Measurements from ENCODE around the gene LIX1. TPM values are rescaled to one million over a fixed set of nuclear protein-coding genes. Genes with fewer than 3 reads are reported as not detected.

The LIX1 gene
- total RNA-seq, 1 donor from 2014 or later = not detected

GRCh38 chr5:97112230-97112629 lies 30.2 kb downstream of the LIX1 start:
- Histone ChIP-seq H3K4me3 (no peak overlapping the region), H3K27me3 (no peaks in the 10 kb centered on the region), H3K4me1 (no peaks in the 10 kb centered on the region), H3K36me3 (no peaks in the 10 kb centered on the region), H3K9me3 (no peaks in the 10 kb centered on the region), H3K27ac (no peak overlapping the region)
- TF ChIP-seq, protein P1, sequence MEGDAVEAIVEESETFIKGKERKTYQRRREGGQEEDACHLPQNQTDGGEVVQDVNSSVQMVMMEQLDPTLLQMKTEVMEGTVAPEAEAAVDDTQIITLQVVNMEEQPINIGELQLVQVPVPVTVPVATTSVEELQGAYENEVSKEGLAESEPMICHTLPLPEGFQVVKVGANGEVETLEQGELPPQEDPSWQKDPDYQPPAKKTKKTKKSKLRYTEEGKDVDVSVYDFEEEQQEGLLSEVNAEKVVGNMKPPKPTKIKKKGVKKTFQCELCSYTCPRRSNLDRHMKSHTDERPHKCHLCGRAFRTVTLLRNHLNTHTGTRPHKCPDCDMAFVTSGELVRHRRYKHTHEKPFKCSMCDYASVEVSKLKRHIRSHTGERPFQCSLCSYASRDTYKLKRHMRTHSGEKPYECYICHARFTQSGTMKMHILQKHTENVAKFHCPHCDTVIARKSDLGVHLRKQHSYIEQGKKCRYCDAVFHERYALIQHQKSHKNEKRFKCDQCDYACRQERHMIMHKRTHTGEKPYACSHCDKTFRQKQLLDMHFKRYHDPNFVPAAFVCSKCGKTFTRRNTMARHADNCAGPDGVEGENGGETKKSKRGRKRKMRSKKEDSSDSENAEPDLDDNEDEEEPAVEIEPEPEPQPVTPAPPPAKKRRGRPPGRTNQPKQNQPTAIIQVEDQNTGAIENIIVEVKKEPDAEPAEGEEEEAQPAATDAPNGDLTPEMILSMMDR (IDR thresholded peaks at IDR 0.05) = no peak
- DNase-seq (ENCODE audit: low spot score in 2 of 2) = no peak
- intact Hi-C loops (cut with DNase I) = no loop called here

GRCh38 chr5:97111616-97112015 lies 30.8 kb downstream of the LIX1 start:
- Histone ChIP-seq H3K4me1 (no peaks in the 10 kb centered on the region), H3K36me3 (no peaks in the 10 kb centered on the region), H3K9me3 (no peaks in the 10 kb centered on the region), H3K27me3 (no peaks in the 10 kb centered on the region), H3K27ac (no peak overlapping the region), H3K4me3 (no peak overlapping the region)
- TF ChIP-seq, protein P1 (IDR thresholded peaks at IDR 0.05) = no peak
- intact Hi-C loops (cut with DNase I) = no loop called here
- DNase-seq (ENCODE audit: low spot score in 2 of 2) = no peak

DNA sequence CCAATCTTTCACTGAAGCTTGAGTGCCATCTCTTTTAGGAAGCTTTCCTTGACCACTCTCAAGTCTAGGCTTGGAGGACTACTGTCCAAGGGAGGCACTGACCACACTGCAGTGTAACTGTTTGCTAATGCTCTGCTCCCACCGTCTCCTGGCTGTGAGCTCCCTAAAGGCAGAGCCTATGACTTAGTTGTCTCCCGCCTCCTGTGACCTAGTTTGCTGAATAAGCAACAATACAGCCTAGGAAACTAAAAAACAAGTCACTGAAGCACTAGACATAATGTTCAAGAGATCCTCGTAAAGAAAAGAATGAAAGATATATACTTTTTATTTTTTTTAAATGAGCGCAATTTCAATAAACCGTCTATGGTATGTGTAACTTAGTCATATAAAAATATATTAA lies 31.4 kb downstream of the LIX1 start:
- Histone ChIP-seq H3K36me3 (no peaks in the 10 kb centered on the region), H3K27ac (no peak overlapping the region), H3K4me1 (no peaks in the 10 kb centered on the region), H3K27me3 (no peaks in the 10 kb centered on the region), H3K9me3 (no peaks in the 10 kb centered on the region), H3K4me3 (no peak overlapping the region)
- TF ChIP-seq, protein P1 (IDR thresholded peaks at IDR 0.05) = no peak
- DNase-seq (ENCODE audit: low spot score in 2 of 2) = no peak
- intact Hi-C loops (cut with DNase I) = no loop called here

DNA sequence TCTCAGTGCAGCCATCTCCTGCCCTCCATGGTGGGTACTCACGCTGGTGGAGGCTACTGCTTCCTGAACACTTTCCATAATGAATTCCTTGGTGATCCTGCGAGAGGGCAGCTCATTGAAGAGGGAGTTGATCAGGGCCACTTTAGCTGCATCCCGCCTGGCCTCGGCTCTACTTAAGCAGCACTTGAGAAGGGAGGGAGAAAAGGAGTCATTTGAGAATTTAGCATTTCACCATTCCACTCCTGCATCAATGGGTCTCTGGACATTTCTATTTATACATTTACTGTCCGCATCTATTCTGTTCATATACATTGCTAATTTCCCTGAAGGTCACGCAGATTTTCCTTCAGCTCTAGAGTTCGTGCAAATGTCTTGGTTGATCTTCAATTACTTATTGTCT lies 35.1 kb downstream of the LIX1 start:
- DNase-seq (ENCODE audit: low spot score in 2 of 2) = no peak
- H3K36me3 ChIP-seq = no peaks in the 10 kb centered on the region
- intact Hi-C loops (cut with DNase I) = no loop called here

GRCh38 chr5:97106216-97106581 lies 36.2 kb downstream of the LIX1 start:
- no peak overlapping the region for H3K27ac ChIP-seq
- TF ChIP-seq, protein P1 (IDR thresholded peaks at IDR 0.05) = no peak
- no peaks in the 10 kb centered on the region for H3K27me3 ChIP-seq
- no peaks in the 10 kb centered on the region for H3K4me1 ChIP-seq
- no peak overlapping the region for H3K4me3 ChIP-seq
- intact Hi-C loops (cut with DNase I) = no loop called here
- H3K36me3 ChIP-seq = no peaks in the 10 kb centered on the region
- no peak for DNase-seq (ENCODE audit: low spot score in 2 of 2)
- no peaks in the 10 kb centered on the region for H3K9me3 ChIP-seq

More for the DNA sequence above, 35.1 kb downstream of the LIX1 start:
- H3K4me3 ChIP-seq = no peak overlapping the region
- H3K4me1 ChIP-seq = no peaks in the 10 kb centered on the region
- H3K27ac ChIP-seq = no peak overlapping the region
- TF ChIP-seq, protein P1 (IDR thresholded peaks at IDR 0.05) = no peak
- no peaks in the 10 kb centered on the region for H3K27me3 ChIP-seq
- H3K9me3 ChIP-seq = no peaks in the 10 kb centered on the region

DNA sequence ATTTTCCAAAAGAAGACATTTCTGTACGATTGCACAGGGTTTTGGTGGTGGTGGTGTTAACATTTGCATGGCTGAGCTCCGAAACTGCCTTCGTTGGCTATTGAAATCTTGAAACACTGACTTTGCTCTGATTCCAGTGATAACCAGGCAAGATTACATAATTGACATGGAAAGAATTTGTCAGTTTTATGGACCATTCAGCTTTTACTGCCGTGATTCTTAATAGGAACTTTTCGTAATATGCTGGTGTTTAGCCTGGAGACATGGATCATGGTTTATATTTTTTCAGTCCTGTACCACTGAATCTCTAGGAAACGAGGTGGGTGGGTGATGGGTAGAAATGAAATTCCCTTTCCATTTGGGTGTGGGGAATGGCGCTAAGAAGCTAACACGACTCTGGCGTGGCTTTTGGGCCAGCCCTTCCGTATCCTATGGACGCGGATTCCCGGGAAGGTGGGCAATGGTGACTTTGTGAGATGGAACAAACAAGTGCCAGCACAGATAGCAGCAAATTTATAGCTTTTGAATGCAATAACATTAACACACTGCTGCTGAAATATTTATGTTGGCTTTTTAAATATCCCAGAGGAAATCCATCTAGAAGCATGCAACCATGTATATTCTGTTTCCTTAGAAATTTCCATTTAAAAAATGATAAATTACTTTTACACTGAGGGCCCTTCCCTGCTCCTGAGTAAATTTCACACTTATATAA lies 36.8 kb downstream of the LIX1 start:
- TF ChIP-seq, protein P1 (IDR thresholded peaks at IDR 0.05) = no peak
- H3K27ac ChIP-seq = no peak overlapping the region
- H3K36me3 ChIP-seq = no peaks in the 10 kb centered on the region
- no peak overlapping the region for H3K4me3 ChIP-seq
- intact Hi-C loops (cut with DNase I) = no loop called here
- no peak for DNase-seq (ENCODE audit: low spot score in 2 of 2)
- H3K4me1 ChIP-seq = no peaks in the 10 kb centered on the region
- no peaks in the 10 kb centered on the region for H3K27me3 ChIP-seq
- no peaks in the 10 kb centered on the region for H3K9me3 ChIP-seq

Measured in ascending aorta (tissue), 2 donors.